ENCODE data around the gene RPL26.
"Not testable (repeated sequence)": the region's sequence is repeated elsewhere in the genome, so short reads cannot be mapped to it uniquely, and the experiment has no call there.

Gene RPL26

GRCh38 chr17:8376271-8377067 lies 6.5 kb downstream of the RPL26 start, which contains the start of gene KRABD2:
Gene KRABD2, minus strand, starts transcription at chr17:8376704.
- peak within 1 kb of the TSS; percentile 25 for H3K9ac ChIP-seq (ENCODE audit: low read length)
- peak within 1 kb of the TSS; percentile 87 for H3K27ac ChIP-seq (ENCODE audit: low read depth, low read length)
- peaks cover 14% of the 10 kb centered on the region for H3K36me3 ChIP-seq (ENCODE audit: control insufficient read depth, insufficient read depth, low read length)
- H3K4me3 ChIP-seq (ENCODE audit: low read length), result peak within 1 kb of the TSS; percentile 75
- peaks cover 4% of the 10 kb centered on the region for H3K4me1 ChIP-seq (ENCODE audit: control insufficient read depth, insufficient read depth, low read length)
- H3K27me3 ChIP-seq (ENCODE audit: control insufficient read depth, insufficient read depth, low read length), result no peaks in the 10 kb centered on the region

- Histone ChIP-seq H3K36me3 (ENCODE audit: control insufficient read depth, insufficient read depth, low read length) (peaks cover 14% of the 10 kb centered on the region), H3K4me1 (ENCODE audit: control insufficient read depth, insufficient read depth, low read length) (peaks cover 4% of the 10 kb centered on the region), H3K27me3 (ENCODE audit: control insufficient read depth, insufficient read depth, low read length) (no peaks in the 10 kb centered on the region)
Observed at GRCh38 chr17:8375738-8376259, 7.2 kb downstream of the RPL26 start.

GRCh38 chr17:8373856-8374255 lies 9.1 kb downstream of the RPL26 start:
- not testable (repeated sequence) for H3K4me1 ChIP-seq (ENCODE audit: control insufficient read depth, insufficient read depth, low read length); H3K27ac ChIP-seq (ENCODE audit: low read depth, low read length); H3K9ac ChIP-seq (ENCODE audit: low read length); H3K27me3 ChIP-seq (ENCODE audit: control insufficient read depth, insufficient read depth, low read length); H3K4me3 ChIP-seq (ENCODE audit: low read length)
- peaks cover 13% of the 10 kb centered on the region for H3K36me3 ChIP-seq (ENCODE audit: control insufficient read depth, insufficient read depth, low read length)

More at GRCh38 chr17:8375738-8376259, 7.2 kb downstream of the RPL26 start:
- H3K9ac ChIP-seq (ENCODE audit: low read length), result peak overlapping the region; percentile 25
- H3K4me3 ChIP-seq (ENCODE audit: low read length), result peak overlapping the region; percentile 75
- H3K27ac ChIP-seq (ENCODE audit: low read depth, low read length), result peak overlapping the region; percentile 87

GRCh38 chr17:8372422-8372821 lies 10.6 kb downstream of the RPL26 start:
- H3K36me3 ChIP-seq (ENCODE audit: control insufficient read depth, insufficient read depth, low read length), result peaks cover 6% of the 10 kb centered on the region
- H3K4me3 ChIP-seq (ENCODE audit: low read length), result no peak overlapping the region
- H3K27me3 ChIP-seq (ENCODE audit: control insufficient read depth, insufficient read depth, low read length), result no peaks in the 10 kb centered on the region
- H3K9ac ChIP-seq (ENCODE audit: low read length), result no peak overlapping the region
- H3K4me1 ChIP-seq (ENCODE audit: control insufficient read depth, insufficient read depth, low read length), result peaks cover 4% of the 10 kb centered on the region
- H3K27ac ChIP-seq (ENCODE audit: low read depth, low read length), result no peak overlapping the region

- peaks cover 2% of the 10 kb centered on the region for H3K4me1 ChIP-seq (ENCODE audit: control insufficient read depth, insufficient read depth, low read length)
- peaks cover 6% of the 10 kb centered on the region for H3K36me3 ChIP-seq (ENCODE audit: control insufficient read depth, insufficient read depth, low read length)
- no peak overlapping the region for H3K9ac ChIP-seq (ENCODE audit: low read length)
- H3K27ac ChIP-seq (ENCODE audit: low read depth, low read length), result no peak overlapping the region
- no peak overlapping the region for H3K4me3 ChIP-seq (ENCODE audit: low read length)
- H3K27me3 ChIP-seq (ENCODE audit: control insufficient read depth, insufficient read depth, low read length), result no peaks in the 10 kb centered on the region
Observed at GRCh38 chr17:8371786-8372185, 11.2 kb downstream of the RPL26 start.

- Histone ChIP-seq H3K4me1 (ENCODE audit: control insufficient read depth, insufficient read depth, low read length) (no peaks in the 10 kb centered on the region), H3K27me3 (ENCODE audit: control insufficient read depth, insufficient read depth, low read length) (no peaks in the 10 kb centered on the region), H3K9ac (ENCODE audit: low read length) (no peak overlapping the region), H3K36me3 (ENCODE audit: control insufficient read depth, insufficient read depth, low read length) (peaks cover 6% of the 10 kb centered on the region), H3K27ac (ENCODE audit: low read depth, low read length) (no peak overlapping the region), H3K4me3 (ENCODE audit: low read length) (no peak overlapping the region)
Observed at GRCh38 chr17:8369944-8370343, 13.0 kb downstream of the RPL26 start.

- no peaks in the 10 kb centered on the region for H3K27me3 ChIP-seq (ENCODE audit: control insufficient read depth, insufficient read depth, low read length)
- no peaks in the 10 kb centered on the region for H3K4me1 ChIP-seq (ENCODE audit: control insufficient read depth, insufficient read depth, low read length)
- H3K4me3 ChIP-seq (ENCODE audit: low read length), result no peak overlapping the region
- H3K9ac ChIP-seq (ENCODE audit: low read length), result no peak overlapping the region
- no peak overlapping the region for H3K27ac ChIP-seq (ENCODE audit: low read depth, low read length)
- H3K36me3 ChIP-seq (ENCODE audit: control insufficient read depth, insufficient read depth, low read length), result peaks cover 6% of the 10 kb centered on the region
Observed at GRCh38 chr17:8368193-8368592, 14.8 kb downstream of the RPL26 start.

- Histone ChIP-seq H3K9ac (ENCODE audit: low read length) (no peak overlapping the region), H3K27me3 (ENCODE audit: control insufficient read depth, insufficient read depth, low read length) (no peaks in the 10 kb centered on the region), H3K4me3 (ENCODE audit: low read length) (no peak overlapping the region), H3K4me1 (ENCODE audit: control insufficient read depth, insufficient read depth, low read length) (no peaks in the 10 kb centered on the region), H3K36me3 (ENCODE audit: control insufficient read depth, insufficient read depth, low read length) (peaks cover 6% of the 10 kb centered on the region), H3K27ac (ENCODE audit: low read depth, low read length) (no peak overlapping the region)
Observed at GRCh38 chr17:8366231-8366630, 16.8 kb downstream of the RPL26 start.

GRCh38 chr17:8365143-8365542 lies 17.9 kb downstream of the RPL26 start:
- H3K27ac ChIP-seq (ENCODE audit: low read depth, low read length), result no peak overlapping the region
- no peaks in the 10 kb centered on the region for H3K27me3 ChIP-seq (ENCODE audit: control insufficient read depth, insufficient read depth, low read length)
- H3K9ac ChIP-seq (ENCODE audit: low read length), result no peak overlapping the region
- H3K4me1 ChIP-seq (ENCODE audit: control insufficient read depth, insufficient read depth, low read length), result no peaks in the 10 kb centered on the region
- H3K36me3 ChIP-seq (ENCODE audit: control insufficient read depth, insufficient read depth, low read length), result peaks cover 6% of the 10 kb centered on the region
- no peak overlapping the region for H3K4me3 ChIP-seq (ENCODE audit: low read length)

GRCh38 chr17:8362651-8363332 lies 20.2 kb downstream of the RPL26 start:
- Histone ChIP-seq H3K4me3 (ENCODE audit: low read length) (no peak overlapping the region), H3K27ac (ENCODE audit: low read depth, low read length) (no peak overlapping the region), H3K4me1 (ENCODE audit: control insufficient read depth, insufficient read depth, low read length) (no peaks in the 10 kb centered on the region), H3K9ac (ENCODE audit: low read length) (no peak overlapping the region), H3K27me3 (ENCODE audit: control insufficient read depth, insufficient read depth, low read length) (no peaks in the 10 kb centered on the region), H3K36me3 (ENCODE audit: control insufficient read depth, insufficient read depth, low read length) (no peaks in the 10 kb centered on the region)

GRCh38 chr17:8360751-8361150 lies 22.2 kb downstream of the RPL26 start:
- no peaks in the 10 kb centered on the region for H3K4me1 ChIP-seq (ENCODE audit: control insufficient read depth, insufficient read depth, low read length)
- H3K27ac ChIP-seq (ENCODE audit: low read depth, low read length), result no peak overlapping the region
- no peak overlapping the region for H3K9ac ChIP-seq (ENCODE audit: low read length)

GRCh38 chr17:8360260-8360659 lies 22.7 kb downstream of the RPL26 start:
- Histone ChIP-seq H3K27me3 (ENCODE audit: control insufficient read depth, insufficient read depth, low read length) (no peaks in the 10 kb centered on the region), H3K9ac (ENCODE audit: low read length) (no peak overlapping the region), H3K36me3 (ENCODE audit: control insufficient read depth, insufficient read depth, low read length) (no peaks in the 10 kb centered on the region), H3K4me1 (ENCODE audit: control insufficient read depth, insufficient read depth, low read length) (no peaks in the 10 kb centered on the region), H3K4me3 (ENCODE audit: low read length) (no peak overlapping the region), H3K27ac (ENCODE audit: low read depth, low read length) (no peak overlapping the region)

More at GRCh38 chr17:8360751-8361150, 22.2 kb downstream of the RPL26 start:
- no peak overlapping the region for H3K4me3 ChIP-seq (ENCODE audit: low read length)
- no peaks in the 10 kb centered on the region for H3K27me3 ChIP-seq (ENCODE audit: control insufficient read depth, insufficient read depth, low read length)
- H3K36me3 ChIP-seq (ENCODE audit: control insufficient read depth, insufficient read depth, low read length), result no peaks in the 10 kb centered on the region
